ENCODE measurements around the gene PCDHGA10. TPM values are rescaled to one million over a fixed set of nuclear protein-coding genes. Genes with fewer than 3 reads are reported as not detected.

PCDHGA10 gene
- total RNA-seq, 1 experiment from 2014 or later = 0.69 TPM

DNA sequence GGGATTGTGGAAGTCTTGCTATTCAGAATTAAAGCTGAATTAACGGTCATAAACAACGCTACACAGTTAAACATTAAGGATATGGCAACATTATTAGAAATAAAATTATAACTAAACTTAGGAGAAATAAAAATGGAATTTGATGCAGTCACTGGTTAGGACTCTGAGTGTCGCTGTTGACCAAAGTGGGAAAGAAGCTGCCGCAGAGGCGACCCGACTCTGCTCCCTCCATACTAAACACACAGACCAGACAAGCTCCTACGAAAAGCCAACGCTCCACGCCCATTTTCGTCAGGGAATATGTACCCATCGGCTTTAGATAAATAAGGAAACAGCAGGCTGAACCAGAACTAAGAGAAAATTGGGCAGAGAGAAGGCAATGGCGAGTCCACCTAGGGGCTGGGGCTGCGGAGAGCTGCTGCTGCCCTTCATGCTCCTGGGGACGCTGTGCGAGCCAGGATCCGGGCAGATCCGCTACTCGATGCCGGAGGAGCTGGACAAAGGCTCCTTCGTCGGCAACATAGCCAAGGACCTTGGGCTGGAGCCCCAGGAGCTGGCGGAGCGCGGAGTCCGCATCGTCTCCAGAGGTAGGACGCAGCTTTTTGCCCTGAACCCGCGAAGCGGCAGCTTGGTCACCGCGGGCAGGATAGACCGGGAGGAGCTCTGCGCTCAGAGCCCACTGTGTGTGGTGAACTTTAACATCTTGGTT is 48.7 kb upstream of the PCDHGA10 start, which contains the start of gene PCDHGA5:
TSS of gene PCDHGA5 (plus strand) at position 211 of the 709 bp plus-strand sequence. CDS start at position 380, 169 bp downstream.
- Histone ChIP-seq H3K4me1 (ENCODE audit: control insufficient read depth, insufficient read depth, low read length) (no peaks in the 10 kb centered on the region), H3K27ac (ENCODE audit: low read length) (no peak within 1 kb of the TSS), H3K4me3 (ENCODE audit: low read depth in 2 of 2, low read length in 2 of 2) (no peak within 1 kb of the TSS), H3K9me3 (ENCODE audit: control insufficient read depth, insufficient read depth, low read depth, low read length) (peaks cover 13% of the 10 kb centered on the region; the same call in 1 of the 2 replicates), H3K36me3 (ENCODE audit: control insufficient read depth, insufficient read depth, low read length) (no peaks in the 10 kb centered on the region), H3K27me3 (ENCODE audit: control insufficient read depth, insufficient read depth, low read length) (no peaks in the 10 kb centered on the region)
- DNase-seq (ENCODE audit: low read depth, low spot score) (no peak), ATAC-seq (no peak)
- intact Hi-C loops (cut with micrococcal nuclease; ENCODE audit: unreplicated experiment) (loop anchor here (10.0 kb wide), 1 partner anchor 51 kb away; the partner anchor contains the start of genes PCDHGA10 and PCDHGB7), in situ Hi-C loops (cut with HindIII; ENCODE audit: low pct_unique_long_range_greater_than_20kb, low sequenced_read_pairs) (no loop called here)
- ChIA-PET CTCF (interaction anchor here (1.5 kb wide), 1 partner anchor 14 kb away, joined by 6 read pairs; the partner anchor contains the start of gene PCDHGB1), POLR2A (no interaction called here)
- no TSS peak for BruUV-seq (replicated peaks)
- TF ChIP-seq, protein P1, sequence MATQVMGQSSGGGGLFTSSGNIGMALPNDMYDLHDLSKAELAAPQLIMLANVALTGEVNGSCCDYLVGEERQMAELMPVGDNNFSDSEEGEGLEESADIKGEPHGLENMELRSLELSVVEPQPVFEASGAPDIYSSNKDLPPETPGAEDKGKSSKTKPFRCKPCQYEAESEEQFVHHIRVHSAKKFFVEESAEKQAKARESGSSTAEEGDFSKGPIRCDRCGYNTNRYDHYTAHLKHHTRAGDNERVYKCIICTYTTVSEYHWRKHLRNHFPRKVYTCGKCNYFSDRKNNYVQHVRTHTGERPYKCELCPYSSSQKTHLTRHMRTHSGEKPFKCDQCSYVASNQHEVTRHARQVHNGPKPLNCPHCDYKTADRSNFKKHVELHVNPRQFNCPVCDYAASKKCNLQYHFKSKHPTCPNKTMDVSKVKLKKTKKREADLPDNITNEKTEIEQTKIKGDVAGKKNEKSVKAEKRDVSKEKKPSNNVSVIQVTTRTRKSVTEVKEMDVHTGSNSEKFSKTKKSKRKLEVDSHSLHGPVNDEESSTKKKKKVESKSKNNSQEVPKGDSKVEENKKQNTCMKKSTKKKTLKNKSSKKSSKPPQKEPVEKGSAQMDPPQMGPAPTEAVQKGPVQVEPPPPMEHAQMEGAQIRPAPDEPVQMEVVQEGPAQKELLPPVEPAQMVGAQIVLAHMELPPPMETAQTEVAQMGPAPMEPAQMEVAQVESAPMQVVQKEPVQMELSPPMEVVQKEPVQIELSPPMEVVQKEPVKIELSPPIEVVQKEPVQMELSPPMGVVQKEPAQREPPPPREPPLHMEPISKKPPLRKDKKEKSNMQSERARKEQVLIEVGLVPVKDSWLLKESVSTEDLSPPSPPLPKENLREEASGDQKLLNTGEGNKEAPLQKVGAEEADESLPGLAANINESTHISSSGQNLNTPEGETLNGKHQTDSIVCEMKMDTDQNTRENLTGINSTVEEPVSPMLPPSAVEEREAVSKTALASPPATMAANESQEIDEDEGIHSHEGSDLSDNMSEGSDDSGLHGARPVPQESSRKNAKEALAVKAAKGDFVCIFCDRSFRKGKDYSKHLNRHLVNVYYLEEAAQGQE (IDR thresholded peaks at IDR 0.05; ENCODE audit: insufficient read depth in 1 of 2, low read depth in 2 of 2, low read length in 1 of 2) = no peak
- no peak for TF ChIP-seq TCF7L2 (IDR thresholded peaks at IDR 0.05; ENCODE audit: low read depth, low read length)
- TF ChIP-seq SIN3A (IDR thresholded peaks at IDR 0.05; ENCODE audit: borderline replicate concordance, insufficient read depth, low read depth, low read length) = no peak
- no peak for TF ChIP-seq POLR2AphosphoS5 (IDR thresholded peaks at IDR 0.05; ENCODE audit: low read depth, low read length)
- TF ChIP-seq, protein P2, sequence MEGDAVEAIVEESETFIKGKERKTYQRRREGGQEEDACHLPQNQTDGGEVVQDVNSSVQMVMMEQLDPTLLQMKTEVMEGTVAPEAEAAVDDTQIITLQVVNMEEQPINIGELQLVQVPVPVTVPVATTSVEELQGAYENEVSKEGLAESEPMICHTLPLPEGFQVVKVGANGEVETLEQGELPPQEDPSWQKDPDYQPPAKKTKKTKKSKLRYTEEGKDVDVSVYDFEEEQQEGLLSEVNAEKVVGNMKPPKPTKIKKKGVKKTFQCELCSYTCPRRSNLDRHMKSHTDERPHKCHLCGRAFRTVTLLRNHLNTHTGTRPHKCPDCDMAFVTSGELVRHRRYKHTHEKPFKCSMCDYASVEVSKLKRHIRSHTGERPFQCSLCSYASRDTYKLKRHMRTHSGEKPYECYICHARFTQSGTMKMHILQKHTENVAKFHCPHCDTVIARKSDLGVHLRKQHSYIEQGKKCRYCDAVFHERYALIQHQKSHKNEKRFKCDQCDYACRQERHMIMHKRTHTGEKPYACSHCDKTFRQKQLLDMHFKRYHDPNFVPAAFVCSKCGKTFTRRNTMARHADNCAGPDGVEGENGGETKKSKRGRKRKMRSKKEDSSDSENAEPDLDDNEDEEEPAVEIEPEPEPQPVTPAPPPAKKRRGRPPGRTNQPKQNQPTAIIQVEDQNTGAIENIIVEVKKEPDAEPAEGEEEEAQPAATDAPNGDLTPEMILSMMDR (IDR thresholded peaks at IDR 0.05) = no peak

DNA sequence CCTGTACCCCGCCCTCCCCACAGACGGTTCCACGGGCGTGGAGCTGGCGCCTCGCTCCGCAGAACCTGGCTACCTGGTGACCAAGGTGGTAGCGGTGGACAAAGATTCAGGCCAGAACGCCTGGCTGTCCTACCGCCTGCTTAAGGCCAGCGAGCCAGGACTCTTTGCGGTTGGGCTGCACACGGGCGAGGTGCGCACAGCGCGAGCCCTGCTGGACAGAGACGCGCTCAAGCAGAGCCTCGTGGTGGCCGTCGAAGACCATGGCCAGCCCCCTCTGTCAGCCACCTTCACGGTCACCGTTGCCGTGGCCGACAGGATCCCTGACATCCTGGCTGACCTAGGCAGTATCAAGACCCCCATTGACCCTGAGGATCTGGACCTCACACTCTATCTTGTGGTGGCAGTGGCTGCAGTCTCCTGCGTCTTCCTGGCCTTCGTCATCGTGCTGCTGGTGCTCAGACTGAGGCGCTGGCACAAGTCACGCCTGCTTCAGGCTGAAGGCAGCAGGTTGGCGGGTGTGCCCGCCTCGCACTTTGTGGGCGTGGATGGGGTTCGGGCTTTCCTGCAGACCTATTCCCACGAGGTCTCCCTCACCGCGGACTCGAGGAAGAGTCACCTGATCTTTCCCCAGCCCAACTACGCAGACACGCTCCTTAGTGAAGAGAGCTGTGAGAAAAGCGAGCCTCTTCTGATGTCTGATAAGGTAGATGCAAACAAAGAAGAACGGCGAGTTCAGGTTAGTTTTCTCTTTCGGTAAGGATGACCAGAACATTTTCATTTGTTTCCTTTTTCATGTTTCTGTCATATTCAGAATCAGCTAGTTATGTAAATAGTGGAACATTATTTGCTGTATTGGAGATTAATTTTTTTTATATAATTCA is 46.5 kb upstream of the PCDHGA10 start:
- POLR2A ChIA-PET = no interaction called here
- Histone ChIP-seq H3K4me1 (ENCODE audit: control insufficient read depth, insufficient read depth, low read length) (no peaks in the 10 kb centered on the region), H3K36me3 (ENCODE audit: control insufficient read depth, insufficient read depth, low read length) (no peaks in the 10 kb centered on the region), H3K27ac (ENCODE audit: low read length) (no peak overlapping the region), H3K9me3 (ENCODE audit: control insufficient read depth, insufficient read depth, low read depth, low read length) (peaks cover 13% of the 10 kb centered on the region; the same call in 1 of the 2 replicates), H3K4me3 (ENCODE audit: low read depth in 2 of 2, low read length in 2 of 2) (no peak overlapping the region), H3K27me3 (ENCODE audit: control insufficient read depth, insufficient read depth, low read length) (no peaks in the 10 kb centered on the region)
- CTCF ChIA-PET = no interaction called here
- TF ChIP-seq, protein P1 (IDR thresholded peaks at IDR 0.05; ENCODE audit: insufficient read depth in 1 of 2, low read depth in 2 of 2, low read length in 1 of 2) = no peak
- TF ChIP-seq TCF7L2 (IDR thresholded peaks at IDR 0.05; ENCODE audit: low read depth, low read length) = no peak
- no peak for TF ChIP-seq POLR2AphosphoS5 (IDR thresholded peaks at IDR 0.05; ENCODE audit: low read depth, low read length)
- TF ChIP-seq SIN3A (IDR thresholded peaks at IDR 0.05; ENCODE audit: borderline replicate concordance, insufficient read depth, low read depth, low read length) = no peak
- TF ChIP-seq, protein P2 (IDR thresholded peaks at IDR 0.05) = no peak
- ATAC-seq = no peak
- intact Hi-C loops (cut with micrococcal nuclease; ENCODE audit: unreplicated experiment) (loop anchor here (10.0 kb wide), 1 partner anchor 49 kb away; the partner anchor contains the start of genes PCDHGA10 and PCDHGB7), in situ Hi-C loops (cut with HindIII; ENCODE audit: low pct_unique_long_range_greater_than_20kb, low sequenced_read_pairs) (no loop called here)
- no peak for DNase-seq (ENCODE audit: low read depth, low spot score)
- no TSS peak for BruUV-seq (replicated peaks)
